ENCODE results near the gene FBXO34.

Gene FBXO34

GRCh38 chr14:55270832-55271571 is at the start of gene FBXO34:
Gene FBXO34, plus strand, starts transcription at chr14:55271421. Its CDS starts 78,970 bp downstream, at chr14:55350391.
- DNase-seq (ENCODE audit: extremely low read depth in 1 of 2, low read depth in 1 of 2), result peak; percentile 96 to 99

- no peak for DNase-seq (ENCODE audit: extremely low read depth in 1 of 2, low read depth in 1 of 2)
Observed at GRCh38 chr14:55221968-55222367, 49.3 kb upstream of the FBXO34 start.

- DNase-seq (ENCODE audit: extremely low read depth in 1 of 2, low read depth in 1 of 2), result no peak
Observed at GRCh38 chr14:55223364-55223763, 47.9 kb upstream of the FBXO34 start.

- DNase-seq (ENCODE audit: extremely low read depth in 1 of 2, low read depth in 1 of 2), result no peak
Observed at GRCh38 chr14:55228261-55228660, 43.0 kb upstream of the FBXO34 start.

GRCh38 chr14:55233591-55233990 is 37.6 kb upstream of the FBXO34 start:
- DNase-seq (ENCODE audit: extremely low read depth in 1 of 2, low read depth in 1 of 2), result no peak

- no peak for DNase-seq (ENCODE audit: extremely low read depth in 1 of 2, low read depth in 1 of 2)
Observed at GRCh38 chr14:55238019-55238680, 33.1 kb upstream of the FBXO34 start.

GRCh38 chr14:55239320-55239719 is 31.9 kb upstream of the FBXO34 start:
- no peak for DNase-seq (ENCODE audit: extremely low read depth in 1 of 2, low read depth in 1 of 2)

- no peak for DNase-seq (ENCODE audit: extremely low read depth in 1 of 2, low read depth in 1 of 2)
Observed at GRCh38 chr14:55240526-55241178, 30.6 kb upstream of the FBXO34 start.

- no peak for DNase-seq (ENCODE audit: extremely low read depth in 1 of 2, low read depth in 1 of 2)
Observed at GRCh38 chr14:55241673-55242072, 29.5 kb upstream of the FBXO34 start.

- no peak for DNase-seq (ENCODE audit: extremely low read depth in 1 of 2, low read depth in 1 of 2)
Observed at GRCh38 chr14:55243386-55243785, 27.8 kb upstream of the FBXO34 start.

- DNase-seq (ENCODE audit: extremely low read depth in 1 of 2, low read depth in 1 of 2), result no peak
Observed at GRCh38 chr14:55243813-55244212, 27.4 kb upstream of the FBXO34 start.

GRCh38 chr14:55245657-55246268 is 25.5 kb upstream of the FBXO34 start:
- DNase-seq (ENCODE audit: extremely low read depth in 1 of 2, low read depth in 1 of 2), result no peak

- DNase-seq (ENCODE audit: extremely low read depth in 1 of 2, low read depth in 1 of 2), result no peak
Observed at GRCh38 chr14:55248411-55248810, 22.8 kb upstream of the FBXO34 start.

- DNase-seq (ENCODE audit: extremely low read depth in 1 of 2, low read depth in 1 of 2), result no peak
Observed at GRCh38 chr14:55249423-55249822, 21.8 kb upstream of the FBXO34 start.

- DNase-seq (ENCODE audit: extremely low read depth in 1 of 2, low read depth in 1 of 2), result no peak
Observed at GRCh38 chr14:55253276-55253675, 17.9 kb upstream of the FBXO34 start.

- DNase-seq (ENCODE audit: extremely low read depth in 1 of 2, low read depth in 1 of 2), result no peak
Observed at GRCh38 chr14:55254581-55254980, 16.6 kb upstream of the FBXO34 start.

- DNase-seq (ENCODE audit: extremely low read depth in 1 of 2, low read depth in 1 of 2), result no peak
Observed at GRCh38 chr14:55255979-55256378, 15.2 kb upstream of the FBXO34 start.

- DNase-seq (ENCODE audit: extremely low read depth in 1 of 2, low read depth in 1 of 2), result no peak
Observed at GRCh38 chr14:55256586-55256985, 14.6 kb upstream of the FBXO34 start.

GRCh38 chr14:55265197-55265596 is 6.0 kb upstream of the FBXO34 start:
- DNase-seq (ENCODE audit: extremely low read depth in 1 of 2, low read depth in 1 of 2), result no peak

- DNase-seq (ENCODE audit: extremely low read depth in 1 of 2, low read depth in 1 of 2), result no peak
Observed at GRCh38 chr14:55267820-55268219, 3.4 kb upstream of the FBXO34 start.

- DNase-seq (ENCODE audit: extremely low read depth in 1 of 2, low read depth in 1 of 2), result peak; percentile 29 to 42
Observed at GRCh38 chr14:55271572-55272298, 514 bp downstream of the FBXO34 start.
